ENCODE measurements around the gene SLC10A3. TPM values are rescaled to one million over a fixed set of nuclear protein-coding genes. Genes with fewer than 3 reads are reported as not detected.

SLC10A3 gene
- total RNA-seq, 2 experiments from 2014 or later, result 13.2 to 14.1 TPM

DNA sequence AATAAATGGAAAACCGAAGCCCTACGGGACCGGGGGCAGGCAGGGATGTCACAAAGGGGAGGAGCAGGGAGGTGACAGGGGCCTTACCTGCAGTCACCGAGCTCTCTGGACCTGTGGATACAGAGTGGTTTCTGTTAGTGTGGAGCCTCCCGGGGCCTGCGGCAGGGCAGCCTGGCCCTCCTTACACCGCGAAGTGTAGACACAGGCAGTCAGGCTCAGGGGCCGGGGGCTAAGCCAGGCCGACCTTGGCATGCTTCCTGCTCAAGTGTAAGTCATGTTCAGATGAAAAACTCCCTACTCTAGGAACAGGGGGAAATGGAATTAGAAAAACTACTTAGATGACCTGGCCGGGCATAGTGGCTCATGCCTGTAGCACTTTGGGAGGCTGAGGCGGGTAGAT is 21.3 kb upstream of the SLC10A3 start:
- peak overlapping the region; percentile 31 for H3K4me3 Mint-ChIP-seq

DNA sequence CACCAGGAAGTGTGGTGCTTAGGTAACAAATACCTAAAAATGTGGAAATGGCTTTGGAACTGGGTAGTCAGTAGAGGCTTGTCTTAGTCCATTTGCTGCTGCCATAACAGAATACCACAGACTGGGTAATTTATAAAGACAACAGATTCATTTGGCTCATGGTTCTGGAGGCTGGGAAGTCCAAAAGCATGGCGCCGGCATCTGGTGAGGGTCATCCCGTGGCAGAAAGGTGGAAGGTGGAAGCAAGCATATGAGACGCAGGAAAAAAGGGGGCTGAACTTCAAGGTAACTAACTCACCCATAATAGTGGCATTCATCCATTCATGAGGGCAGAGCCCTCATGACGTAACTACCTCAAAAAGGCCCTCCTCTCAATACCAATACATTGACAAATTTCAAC is 19.0 kb upstream of the SLC10A3 start:
- intact Hi-C loops (cut with micrococcal nuclease), result no loop called here
- Mint-ChIP-seq H3K36me3 (ENCODE audit: low read depth) (peaks cover 30% of the 10 kb centered on the region), H3K27ac (no peak overlapping the region), H3K27me3 (no peaks in the 10 kb centered on the region), H3K9me3 (no peaks in the 10 kb centered on the region), H3K4me3 (no peak overlapping the region), H3K4me1 (ENCODE audit: low read depth) (peaks cover 31% of the 10 kb centered on the region)
- DNase-seq (no peak), ATAC-seq (no peak)
- CTCF ChIA-PET, result no interaction called here
- no peak for TF ChIP-seq CTCF (IDR thresholded peaks at IDR 0.05)
- POLR2A ChIA-PET, result no interaction called here

More for the DNA sequence above, 21.3 kb upstream of the SLC10A3 start:
- intact Hi-C loops (cut with micrococcal nuclease), result no loop called here
- Mint-ChIP-seq H3K27ac (peak overlapping the region; percentile 85), H3K27me3 (no peaks in the 10 kb centered on the region), H3K36me3 (ENCODE audit: low read depth) (peaks cover 32% of the 10 kb centered on the region), H3K9me3 (no peaks in the 10 kb centered on the region), H3K4me1 (ENCODE audit: low read depth) (peaks cover 37% of the 10 kb centered on the region)
- ATAC-seq (no peak), DNase-seq (no peak)
- CTCF ChIA-PET, result no interaction called here
- POLR2A ChIA-PET, result interaction anchor here (1.1 to 1.2 kb wide), 2 partner anchors 15 to 26 kb away, joined by 3 read pairs; no protein-coding TSS in a partner anchor
- no peak for TF ChIP-seq CTCF (IDR thresholded peaks at IDR 0.05)

GRCh38 chrX:154508384-154508745 is 17.9 kb upstream of the SLC10A3 start:
- ATAC-seq (no peak), DNase-seq (no peak)
- intact Hi-C loops (cut with micrococcal nuclease), result no loop called here
- no peaks in the 10 kb centered on the region for H3K9me3 Mint-ChIP-seq
- no peak for TF ChIP-seq CTCF (IDR thresholded peaks at IDR 0.05)
- H3K27me3 Mint-ChIP-seq, result no peaks in the 10 kb centered on the region
- H3K4me1 Mint-ChIP-seq (ENCODE audit: low read depth), result peaks cover 24% of the 10 kb centered on the region
- no peak overlapping the region for H3K27ac Mint-ChIP-seq
- H3K36me3 Mint-ChIP-seq (ENCODE audit: low read depth), result peaks cover 24% of the 10 kb centered on the region
- ChIA-PET CTCF (no interaction called here), POLR2A (no interaction called here)
- H3K4me3 Mint-ChIP-seq, result no peak overlapping the region

- no peak overlapping the region for H3K4me3 Mint-ChIP-seq
- H3K27me3 Mint-ChIP-seq, result no peaks in the 10 kb centered on the region
- peaks cover 24% of the 10 kb centered on the region for H3K4me1 Mint-ChIP-seq (ENCODE audit: low read depth)
- TF ChIP-seq CTCF (IDR thresholded peaks at IDR 0.05), result no peak
- ChIA-PET CTCF (no interaction called here), POLR2A (interaction anchor here (1.1 kb wide), 1 partner anchor 9 kb away, joined by 3 read pairs; no protein-coding TSS in a partner anchor)
- no peaks in the 10 kb centered on the region for H3K9me3 Mint-ChIP-seq
- DNase-seq (no peak), ATAC-seq (no peak)
- H3K36me3 Mint-ChIP-seq (ENCODE audit: low read depth), result peaks cover 24% of the 10 kb centered on the region
- intact Hi-C loops (cut with micrococcal nuclease), result no loop called here
- no peak overlapping the region for H3K27ac Mint-ChIP-seq
Observed at GRCh38 chrX:154507673-154508383, 17.4 kb upstream of the SLC10A3 start.

GRCh38 chrX:154506483-154507332 is 16.3 kb upstream of the SLC10A3 start:
- Mint-ChIP-seq H3K27me3 (no peaks in the 10 kb centered on the region), H3K4me3 (no peak overlapping the region), H3K27ac (no peak overlapping the region), H3K9me3 (no peaks in the 10 kb centered on the region), H3K4me1 (ENCODE audit: low read depth) (peaks cover 15% of the 10 kb centered on the region), H3K36me3 (ENCODE audit: low read depth) (peaks cover 22% of the 10 kb centered on the region)
- ATAC-seq, result no peak
- DNase-seq, result no peak
- no peak for TF ChIP-seq CTCF (IDR thresholded peaks at IDR 0.05)
- intact Hi-C loops (cut with micrococcal nuclease), result no loop called here
- CTCF ChIA-PET, result no interaction called here
- POLR2A ChIA-PET, result interaction anchor here (1.1 kb wide), 2 partner anchors 7 to 20 kb away, joined by 3 read pairs; no protein-coding TSS in a partner anchor

Data from activated CD8-positive, alpha-beta T cell treated with anti-CD3 and anti-CD28 coated beads for 36 hours (primary cell).